D721Med (cell line): ENCODE data around the gene GPI.
"Not testable (repeated sequence)": the region's sequence is repeated elsewhere in the genome, so short reads cannot be mapped to it uniquely, and the experiment has no call there.

Experiments used
- DNase-seq: peaks from one replicate; pipeline ENCODE4 v3.0.0; 2011; ENCODE audit warnings: low spot score; ENCODE audit not compliant: insufficient read length
- FAIRE-seq: peaks from 2 replicates; lab custom pipeline; 2011; peaks lifted over from hg19 to GRCh38; lab: Jason Lieb, UNC
- TF ChIP-seq, protein P1 (sequence below): IDR thresholded peaks from 2 replicates; pipeline ENCODE4 v1.5.1; 2012; ENCODE audit warnings: mild to moderate bottlenecking, control low read depth; ENCODE audit not compliant: insufficient read depth; ENCODE audit errors: missing control alignments

The GPI gene

DNA sequence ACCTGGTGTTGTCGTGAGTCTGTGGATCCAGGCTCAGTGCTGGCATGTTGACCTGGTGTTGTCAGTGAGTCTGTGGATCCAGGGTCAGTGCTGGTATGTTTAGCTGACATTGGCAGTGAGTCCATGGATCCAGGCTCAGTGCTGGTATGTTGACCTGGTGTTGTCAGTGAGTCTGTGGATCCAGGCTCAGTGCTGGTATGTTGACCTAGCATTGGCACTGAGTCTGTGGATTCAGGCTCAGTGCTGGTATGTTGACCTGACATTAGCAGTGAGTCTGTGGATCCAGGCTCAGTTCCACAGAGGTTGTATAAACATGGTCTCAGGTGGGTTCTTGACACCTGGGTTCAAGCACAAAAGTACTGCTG, 22.4 kb downstream of the GPI start:
- FAIRE-seq (no peak), DNase-seq (no peak)
- TF ChIP-seq, protein P1, sequence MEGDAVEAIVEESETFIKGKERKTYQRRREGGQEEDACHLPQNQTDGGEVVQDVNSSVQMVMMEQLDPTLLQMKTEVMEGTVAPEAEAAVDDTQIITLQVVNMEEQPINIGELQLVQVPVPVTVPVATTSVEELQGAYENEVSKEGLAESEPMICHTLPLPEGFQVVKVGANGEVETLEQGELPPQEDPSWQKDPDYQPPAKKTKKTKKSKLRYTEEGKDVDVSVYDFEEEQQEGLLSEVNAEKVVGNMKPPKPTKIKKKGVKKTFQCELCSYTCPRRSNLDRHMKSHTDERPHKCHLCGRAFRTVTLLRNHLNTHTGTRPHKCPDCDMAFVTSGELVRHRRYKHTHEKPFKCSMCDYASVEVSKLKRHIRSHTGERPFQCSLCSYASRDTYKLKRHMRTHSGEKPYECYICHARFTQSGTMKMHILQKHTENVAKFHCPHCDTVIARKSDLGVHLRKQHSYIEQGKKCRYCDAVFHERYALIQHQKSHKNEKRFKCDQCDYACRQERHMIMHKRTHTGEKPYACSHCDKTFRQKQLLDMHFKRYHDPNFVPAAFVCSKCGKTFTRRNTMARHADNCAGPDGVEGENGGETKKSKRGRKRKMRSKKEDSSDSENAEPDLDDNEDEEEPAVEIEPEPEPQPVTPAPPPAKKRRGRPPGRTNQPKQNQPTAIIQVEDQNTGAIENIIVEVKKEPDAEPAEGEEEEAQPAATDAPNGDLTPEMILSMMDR = no peak

DNA sequence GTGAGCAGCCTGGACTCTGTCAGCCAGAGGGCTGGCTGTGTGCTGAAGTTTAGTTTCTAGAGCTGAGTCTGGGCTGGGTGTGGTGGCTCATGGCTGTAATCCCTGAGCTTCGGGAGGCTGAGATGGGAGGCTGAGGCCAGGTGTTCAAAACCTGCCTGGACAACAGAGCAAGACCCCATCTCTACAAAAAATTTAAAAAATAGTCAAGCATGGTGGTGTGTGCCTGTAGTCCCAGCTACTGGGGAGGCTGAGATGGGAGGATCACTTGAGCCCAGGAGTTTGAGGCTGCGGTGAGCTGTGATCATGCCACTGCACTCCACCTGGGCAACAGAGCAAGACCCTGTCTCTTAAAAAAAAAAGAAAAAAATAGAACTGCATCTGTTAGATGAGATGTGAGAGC, 23.7 kb downstream of the GPI start:
- not testable (repeated sequence) for FAIRE-seq, DNase-seq

DNA sequence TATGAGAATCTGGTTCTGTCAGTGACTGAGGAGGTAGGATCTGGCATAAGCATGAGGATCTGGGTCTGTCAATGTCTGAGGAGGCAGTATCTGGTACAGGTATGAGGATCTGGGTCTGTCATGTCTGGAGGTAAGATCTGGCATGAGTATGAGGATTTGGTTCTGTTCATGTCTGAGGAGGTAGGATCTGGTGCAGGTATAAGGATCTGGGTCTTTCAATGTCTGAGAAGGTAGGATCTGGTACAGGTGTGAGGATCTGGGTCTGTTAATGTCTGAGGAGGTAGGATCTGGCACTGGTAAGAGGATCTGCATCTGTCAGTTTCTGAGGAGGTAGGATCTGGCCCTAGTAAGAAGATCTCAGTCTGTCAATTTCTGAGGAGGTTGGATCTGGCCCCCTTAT, 26.8 kb downstream of the GPI start:
- FAIRE-seq = no peak
- no peak for DNase-seq
- TF ChIP-seq, protein P1 = no peak

DNA sequence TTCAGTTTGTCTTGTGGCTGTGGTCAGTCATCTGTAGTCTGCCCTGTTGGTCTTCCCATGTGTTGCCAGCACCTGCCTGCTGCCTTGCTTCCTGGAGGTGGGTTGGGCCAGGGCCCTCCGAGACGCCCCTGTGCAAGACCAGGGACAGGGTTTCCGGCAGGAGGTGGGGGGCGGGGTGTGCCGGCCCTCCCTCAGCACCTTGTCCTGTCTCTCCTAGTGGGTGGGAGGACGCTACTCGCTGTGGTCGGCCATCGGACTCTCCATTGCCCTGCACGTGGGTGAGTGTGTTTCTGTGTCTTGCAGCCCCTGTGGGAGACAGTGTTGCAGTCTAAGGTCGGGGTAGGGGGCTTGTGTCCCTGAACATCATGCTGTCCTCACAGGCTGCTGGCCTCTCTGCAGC, 28.0 kb downstream of the GPI start:
- DNase-seq (no peak), FAIRE-seq (no peak)
- TF ChIP-seq, protein P1 = no peak

- TF ChIP-seq, protein P1 = no peak
- FAIRE-seq (no peak), DNase-seq (no peak)
Measured at GRCh38 chr19:34393629-34394028, 28.6 kb downstream of the GPI start.

- no peak for DNase-seq
- TF ChIP-seq, protein P1 = no peak
- FAIRE-seq = no peak
Measured at GRCh38 chr19:34397853-34398252, 32.9 kb downstream of the GPI start.

- TF ChIP-seq, protein P1 = no peak
- no peak for FAIRE-seq
- no peak for DNase-seq
Measured at GRCh38 chr19:34399886-34400285, 34.9 kb downstream of the GPI start.

DNA sequence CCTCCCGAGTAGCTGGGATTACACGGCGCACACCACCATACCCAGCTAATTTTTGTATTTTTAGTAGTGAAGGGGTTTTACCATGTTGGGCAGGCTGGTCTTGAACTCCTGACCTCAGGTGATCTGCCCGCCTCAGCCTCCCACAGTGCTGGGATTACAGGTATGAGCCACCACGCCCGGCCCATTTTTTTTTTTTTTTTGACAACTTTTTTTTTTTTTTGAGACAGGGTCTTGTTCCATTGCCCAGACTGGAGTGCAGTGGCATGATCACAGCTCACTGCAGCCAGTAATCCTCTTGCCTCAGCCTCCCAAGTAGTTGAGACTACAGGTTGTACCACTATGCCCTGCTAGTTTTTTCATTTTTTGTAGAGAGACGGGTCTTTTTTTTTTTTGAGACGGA, 35.8 kb downstream of the GPI start:
- not testable (repeated sequence) for DNase-seq, FAIRE-seq
